Stimulated activated effector memory CD8-positive, alpha-beta T cell treated with anti-CD3 and anti-CD28 coated beads, Interleukin-12 subunit alpha, Interleukin-12 subunit beta, amount 100 ng/mL, for 72 hours (primary cell): ENCODE measurements around the gene C2CD4C.
"Not testable (repeated sequence)": the region's sequence is repeated elsewhere in the genome, so short reads cannot be mapped to it uniquely, and the experiment has no call there.

Source experiments
- ATAC-seq: fragments of 150-1000 bp; cut with Tn5 transposase; 2 replicates; pipeline ENCODE4 v1.10.0; 2021
- DNase-seq, 2 donors: peaks; one replicate each; pipeline ENCODE4 v3.0.0; 2021 to 2022; ENCODE audit warnings: low spot score in 2 of 2
- H3K27ac Mint-ChIP-seq: one replicate; pipeline ENCODE4 v1.8.0; 2022; ENCODE audit warnings: mild to moderate bottlenecking, mixed read lengths
- H3K36me3 Mint-ChIP-seq: one replicate; pipeline ENCODE4 v1.8.0; 2022; ENCODE audit warnings: mild to moderate bottlenecking, mixed read lengths
- H3K4me1 Mint-ChIP-seq: one replicate; pipeline ENCODE4 v1.8.0; 2022; ENCODE audit warnings: mixed read lengths
- H3K4me3 Mint-ChIP-seq: one replicate; pipeline ENCODE4 v1.8.0; 2022; ENCODE audit warnings: mild to moderate bottlenecking, mixed read lengths
- H3K9me3 Mint-ChIP-seq: one replicate; pipeline ENCODE4 v1.8.0; 2022; ENCODE audit warnings: mixed read lengths

The C2CD4C gene

DNA sequence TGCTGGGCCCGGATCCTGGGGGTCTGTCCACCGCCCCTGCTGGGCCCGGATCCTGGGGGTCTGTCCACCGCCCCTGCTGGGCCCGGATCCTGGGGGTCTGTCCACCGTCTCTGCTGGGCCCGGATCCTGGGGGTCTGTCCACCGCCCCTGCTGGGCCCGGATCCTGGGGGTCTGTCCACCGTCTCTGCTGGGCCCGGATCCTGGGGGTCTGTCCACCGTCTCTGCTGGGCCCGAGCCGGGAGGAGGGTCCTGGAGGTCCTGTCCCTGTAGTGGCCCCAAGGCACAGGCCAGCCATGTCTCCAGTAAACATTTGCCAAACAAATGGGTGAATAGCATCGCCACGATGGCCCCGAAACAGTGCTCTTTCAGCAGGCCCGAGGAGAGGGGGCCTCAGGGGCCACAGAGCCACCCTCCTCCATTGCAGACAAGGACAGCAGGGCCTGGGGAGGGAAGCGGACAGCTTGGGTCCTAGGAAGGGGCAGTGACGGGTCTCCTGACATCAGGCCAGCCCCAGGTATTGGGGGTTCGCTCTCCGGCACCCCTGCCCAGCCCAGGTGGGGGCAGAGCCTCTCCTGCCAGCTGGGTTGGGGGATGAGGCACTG is 2.3 kb upstream of the C2CD4C start:
- H3K9me3 Mint-ChIP-seq, H3K27ac Mint-ChIP-seq: not testable (repeated sequence)

DNA sequence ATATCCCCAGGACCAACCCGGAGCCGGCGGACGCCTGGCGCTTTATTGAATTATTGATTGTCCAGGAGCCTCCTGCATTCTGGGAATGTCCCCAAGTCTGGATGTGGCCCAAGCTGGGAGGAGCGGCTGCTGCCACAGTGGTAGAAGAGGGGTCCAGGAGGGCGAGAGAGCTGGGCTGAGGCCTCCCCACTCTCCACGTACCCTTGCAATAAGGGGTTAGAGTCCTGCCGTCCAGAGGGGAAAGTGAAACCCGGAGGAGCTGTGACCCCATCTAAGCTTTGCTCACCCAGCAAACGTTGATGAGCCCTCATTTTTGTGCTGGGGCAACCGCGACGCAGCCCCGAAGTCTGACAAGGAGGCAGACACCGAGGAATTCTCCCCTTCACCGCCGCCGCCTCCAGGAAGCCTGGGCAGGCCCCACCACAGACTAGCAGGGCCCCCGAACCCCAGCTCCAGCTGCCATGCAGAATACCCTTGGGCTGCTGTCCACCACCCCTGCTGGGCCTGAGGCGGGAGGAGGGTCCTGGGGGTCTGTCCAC is 1.4 kb upstream of the C2CD4C start:
- DNase-seq = no peak
- Mint-ChIP-seq H3K4me3 (no peak overlapping the region), H3K36me3 (no peaks in the 10 kb centered on the region), H3K9me3 (no peaks in the 10 kb centered on the region), H3K4me1 (peaks cover 7% of the 10 kb centered on the region), H3K27ac (no peak overlapping the region)
- ATAC-seq = no peak

More for the DNA sequence above, 2.3 kb upstream of the C2CD4C start:
- not testable (repeated sequence) for H3K4me1 Mint-ChIP-seq, H3K4me3 Mint-ChIP-seq, H3K36me3 Mint-ChIP-seq, DNase-seq, ATAC-seq

DNA sequence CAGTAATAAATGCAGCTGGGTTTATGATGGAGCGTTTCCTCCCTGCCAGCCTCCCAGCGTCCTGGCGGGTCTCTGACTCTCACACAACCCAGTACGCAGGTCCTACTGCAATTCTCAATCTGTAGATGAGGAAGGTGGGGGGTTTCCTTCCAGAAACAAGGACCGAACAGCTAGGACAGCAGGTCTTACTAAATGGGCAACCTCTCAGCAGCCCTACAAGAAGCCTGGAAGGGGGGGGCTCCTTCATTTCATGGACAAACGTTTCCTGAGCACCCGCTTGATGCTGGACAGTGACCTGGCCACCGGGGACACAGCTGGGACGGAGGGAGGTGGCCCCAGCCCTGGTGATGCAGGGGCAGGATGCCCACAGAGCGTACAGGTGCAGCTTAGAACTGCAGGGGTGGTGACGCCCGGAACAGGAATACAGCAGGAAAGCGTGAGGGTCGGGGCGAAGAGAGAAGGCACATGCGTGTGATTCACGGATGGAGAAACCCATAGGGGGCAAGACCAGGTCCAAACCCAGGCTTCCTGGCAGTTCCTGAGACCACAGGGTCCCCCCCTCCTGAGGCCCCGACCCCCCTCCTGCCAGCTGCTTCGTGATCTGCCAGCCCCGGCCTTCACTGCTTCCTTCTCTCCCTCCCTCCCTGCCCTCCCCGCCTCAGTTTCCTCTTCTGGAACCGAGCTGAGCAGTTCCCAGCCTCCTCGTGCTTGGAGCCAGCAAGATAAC is 732 bp upstream of the C2CD4C start:
- peak; percentile 29 for ATAC-seq
- H3K27ac Mint-ChIP-seq = no peak overlapping the region

DNA sequence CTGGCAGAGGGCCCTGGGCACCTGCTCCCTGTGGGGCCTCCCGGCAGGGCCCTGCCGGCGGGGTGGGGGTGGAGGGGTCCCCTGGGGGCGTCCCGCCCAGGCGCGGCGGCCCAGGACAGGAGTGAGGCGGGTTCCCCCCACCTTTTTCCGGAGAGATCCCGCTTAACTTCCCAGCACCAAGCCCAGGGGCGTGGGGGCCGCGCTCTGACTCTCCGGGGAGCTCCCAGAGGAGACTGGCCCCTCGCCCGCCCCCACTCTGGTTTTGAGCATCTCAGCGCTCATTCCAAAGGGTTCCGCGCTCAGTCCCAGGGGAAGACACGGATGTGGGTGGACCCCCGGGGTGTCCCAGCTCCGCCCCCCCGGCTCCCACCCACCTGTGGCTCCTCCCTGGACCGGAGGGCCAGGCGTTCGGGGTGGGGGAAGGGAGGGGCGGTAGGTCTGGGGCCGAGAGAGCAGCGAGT is 476 bp downstream of the C2CD4C start:
- no peak for DNase-seq
- Mint-ChIP-seq H3K4me3 (peak overlapping the region; percentile 17), H3K9me3 (no peaks in the 10 kb centered on the region), H3K27ac (no peak overlapping the region), H3K4me1 (peaks cover 7% of the 10 kb centered on the region), H3K36me3 (no peaks in the 10 kb centered on the region)
- no peak for ATAC-seq

More for the DNA sequence above, 732 bp upstream of the C2CD4C start:
- Mint-ChIP-seq H3K9me3 (no peaks in the 10 kb centered on the region), H3K36me3 (no peaks in the 10 kb centered on the region), H3K4me1 (peaks cover 7% of the 10 kb centered on the region), H3K4me3 (peak overlapping the region; percentile 69)
- no peak for DNase-seq

- H3K4me3 Mint-ChIP-seq = peak overlapping the region; percentile 17
- H3K36me3 Mint-ChIP-seq = no peaks in the 10 kb centered on the region
- H3K4me1 Mint-ChIP-seq = peaks cover 7% of the 10 kb centered on the region
- no peak for DNase-seq
- H3K27ac Mint-ChIP-seq = no peak overlapping the region
- no peak for ATAC-seq
- no peaks in the 10 kb centered on the region for H3K9me3 Mint-ChIP-seq
Measured at GRCh38 chr19:407511-408440, 1.2 kb downstream of the C2CD4C start.

GRCh38 chr19:406971-407510 is 1.9 kb downstream of the C2CD4C start:
- peaks cover 7% of the 10 kb centered on the region for H3K4me1 Mint-ChIP-seq
- no peaks in the 10 kb centered on the region for H3K9me3 Mint-ChIP-seq
- ATAC-seq = no peak
- no peak overlapping the region for H3K4me3 Mint-ChIP-seq
- H3K27ac Mint-ChIP-seq = no peak overlapping the region
- no peak for DNase-seq
- H3K36me3 Mint-ChIP-seq = no peaks in the 10 kb centered on the region

DNA sequence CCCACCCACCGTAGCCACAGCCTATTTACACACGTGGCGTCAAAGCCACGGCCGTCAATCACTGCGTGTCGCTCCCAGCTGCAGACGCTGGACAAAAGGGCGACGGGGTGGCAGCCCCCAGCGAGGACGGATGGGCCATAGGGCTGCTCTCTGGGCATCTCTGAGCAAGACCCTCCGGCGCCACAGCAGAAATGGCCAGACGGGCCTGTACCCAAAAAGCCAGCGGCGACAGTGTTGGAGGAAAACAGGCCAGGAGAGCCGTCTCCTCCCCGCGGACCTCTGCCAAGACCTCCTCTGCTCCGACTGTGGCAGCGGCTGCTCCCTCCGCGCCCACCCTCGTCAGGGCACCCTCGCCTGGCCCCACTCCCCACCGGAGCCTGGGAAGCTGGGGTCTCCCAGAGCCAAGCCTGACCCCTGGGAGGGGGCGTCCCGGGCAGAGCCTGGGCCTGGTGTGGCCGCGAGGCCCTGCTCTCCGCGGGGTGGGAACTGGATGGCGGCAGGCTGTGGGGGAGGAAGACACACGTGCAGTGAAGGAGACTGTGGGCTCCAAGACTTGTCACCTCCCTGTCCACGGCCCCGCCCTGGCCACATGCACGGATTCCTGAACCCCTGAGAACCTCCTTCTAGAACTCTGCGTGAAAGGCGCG is 2.7 kb downstream of the C2CD4C start:
- Mint-ChIP-seq H3K27ac (no peak overlapping the region), H3K36me3 (no peaks in the 10 kb centered on the region), H3K4me3 (no peak overlapping the region), H3K9me3 (no peaks in the 10 kb centered on the region), H3K4me1 (peaks cover 7% of the 10 kb centered on the region)
- DNase-seq (no peak), ATAC-seq (no peak)

DNA sequence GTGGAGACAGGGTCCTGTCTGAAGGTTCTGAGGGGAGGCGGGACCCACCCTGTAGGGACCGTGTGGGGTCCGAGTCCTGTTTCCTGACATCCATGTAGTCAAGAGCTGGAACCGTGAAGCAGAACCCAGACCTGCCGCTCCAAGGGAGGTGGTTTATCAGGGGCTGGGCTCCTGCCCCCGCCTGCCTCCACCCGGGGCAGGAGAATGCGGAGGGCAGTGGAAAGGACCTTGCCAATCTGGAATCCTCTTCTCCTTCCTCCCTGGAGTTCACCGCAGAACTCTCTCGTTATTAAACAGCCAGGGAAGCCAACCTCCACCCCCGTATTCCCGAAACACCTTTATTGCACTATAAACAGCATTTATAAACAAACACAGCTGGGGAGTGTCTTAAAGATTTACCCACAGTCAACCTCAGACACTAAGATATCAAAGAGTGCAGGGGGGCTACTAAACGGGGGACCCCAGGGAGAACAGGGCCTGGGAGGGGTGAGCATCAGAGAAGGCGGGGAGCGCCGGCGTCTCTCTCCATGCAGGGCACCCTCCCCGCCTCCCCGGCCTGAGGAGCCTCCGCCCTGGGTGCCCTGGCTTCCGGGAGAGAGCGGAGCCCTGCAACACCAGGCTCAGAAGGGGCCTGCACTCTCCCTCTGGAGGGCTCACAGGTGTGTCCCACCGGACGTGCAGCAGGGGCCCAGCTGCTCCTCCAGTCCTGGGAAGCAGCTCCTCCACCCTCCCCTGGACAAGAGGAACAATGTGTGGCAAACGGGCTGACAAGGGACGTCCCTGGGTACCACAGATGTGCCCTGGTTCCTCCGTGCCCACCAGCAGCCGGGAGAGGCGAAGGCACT is 3.6 kb downstream of the C2CD4C start:
- ATAC-seq (peak; percentile 43), DNase-seq (no peak)
- Mint-ChIP-seq H3K9me3 (no peaks in the 10 kb centered on the region), H3K4me1 (peaks cover 7% of the 10 kb centered on the region), H3K36me3 (no peaks in the 10 kb centered on the region), H3K27ac (no peak overlapping the region), H3K4me3 (no peak overlapping the region)

- DNase-seq = no peak
- H3K4me3 Mint-ChIP-seq = no peak overlapping the region
- no peaks in the 10 kb centered on the region for H3K4me1 Mint-ChIP-seq
- no peak overlapping the region for H3K27ac Mint-ChIP-seq
- H3K36me3 Mint-ChIP-seq = no peaks in the 10 kb centered on the region
- ATAC-seq = no peak
- no peaks in the 10 kb centered on the region for H3K9me3 Mint-ChIP-seq
Measured at GRCh38 chr19:403221-404027, 5.5 kb downstream of the C2CD4C start.

DNA sequence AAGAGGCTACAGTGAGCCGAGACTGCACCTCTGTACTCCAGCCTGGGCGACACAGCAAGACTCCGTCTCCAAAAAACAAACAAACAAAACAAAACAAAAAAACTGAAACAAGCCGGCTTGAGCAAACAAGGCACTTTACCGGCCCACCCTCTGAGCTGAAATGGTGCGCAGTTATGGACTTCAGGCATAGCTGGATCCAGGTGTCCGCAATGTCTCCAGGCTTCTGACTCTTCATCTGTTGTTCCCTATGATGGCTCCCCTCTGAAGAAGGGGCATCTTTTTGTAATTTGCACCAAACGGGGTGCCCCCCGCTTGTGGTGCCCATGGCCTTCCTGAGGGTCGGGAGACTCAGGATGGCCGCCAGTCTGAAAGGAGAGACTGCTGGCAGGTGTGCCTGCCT is 6.2 kb downstream of the C2CD4C start:
- Mint-ChIP-seq H3K9me3 (no peaks in the 10 kb centered on the region), H3K4me3 (no peak overlapping the region), H3K36me3 (no peaks in the 10 kb centered on the region), H3K4me1 (no peaks in the 10 kb centered on the region), H3K27ac (no peak overlapping the region)
- DNase-seq (no peak), ATAC-seq (no peak)

GRCh38 chr19:401866-402511 is 7.0 kb downstream of the C2CD4C start:
- H3K9me3 Mint-ChIP-seq = no peaks in the 10 kb centered on the region
- H3K27ac Mint-ChIP-seq = no peak overlapping the region
- H3K4me1 Mint-ChIP-seq = no peaks in the 10 kb centered on the region
- H3K36me3 Mint-ChIP-seq = no peaks in the 10 kb centered on the region
- DNase-seq (no peak), ATAC-seq (no peak)
- no peak overlapping the region for H3K4me3 Mint-ChIP-seq

GRCh38 chr19:400976-401865 is 7.7 kb downstream of the C2CD4C start:
- Mint-ChIP-seq H3K27ac (no peak overlapping the region), H3K4me1 (no peaks in the 10 kb centered on the region), H3K9me3 (no peaks in the 10 kb centered on the region), H3K36me3 (no peaks in the 10 kb centered on the region), H3K4me3 (no peak overlapping the region)
- DNase-seq (no peak), ATAC-seq (no peak)
